Stomach (tissue), 4 donors: ENCODE measurements around the gene RSPH9.

Experiments used
- EP300 ChIP-seq: sonication (generic); formaldehyde crosslinking; IDR thresholded peaks from one replicate; pipeline ENCODE4 v1.6.1; 2017; ENCODE audit warnings: antibody characterized with exemption
- POLR2A ChIP-seq, 4 donors: fragments of 450-650 bp; IDR thresholded peaks; one replicate each; pipeline ENCODE4 v1.6.1; 2016; ENCODE audit warnings: antibody characterized with exemption in 4 of 4, control low read depth in 2 of 4, mild to moderate bottlenecking in 1 of 4, moderate library complexity in 1 of 4
- POLR2AphosphoS5 ChIP-seq, 3 donors: sonication (generic); formaldehyde crosslinking; IDR thresholded peaks; one replicate each; pipeline ENCODE4 v1.6.1; 2016; ENCODE audit warnings: antibody characterized with exemption in 3 of 3
- TF ChIP-seq, protein P1 (sequence below), 7 experiments: fragments of 450-650 bp in 4 of 7; fragments of 200-600 bp in 3 of 7; sonication (generic) in 3 of 7; IDR thresholded peaks; one replicate each; pipeline ENCODE4 v1.5.1; 2016 to 2019; ENCODE audit warnings: antibody characterized with exemption in 7 of 7, control low read depth in 2 of 7, mild to moderate bottlenecking in 1 of 7

DNA sequence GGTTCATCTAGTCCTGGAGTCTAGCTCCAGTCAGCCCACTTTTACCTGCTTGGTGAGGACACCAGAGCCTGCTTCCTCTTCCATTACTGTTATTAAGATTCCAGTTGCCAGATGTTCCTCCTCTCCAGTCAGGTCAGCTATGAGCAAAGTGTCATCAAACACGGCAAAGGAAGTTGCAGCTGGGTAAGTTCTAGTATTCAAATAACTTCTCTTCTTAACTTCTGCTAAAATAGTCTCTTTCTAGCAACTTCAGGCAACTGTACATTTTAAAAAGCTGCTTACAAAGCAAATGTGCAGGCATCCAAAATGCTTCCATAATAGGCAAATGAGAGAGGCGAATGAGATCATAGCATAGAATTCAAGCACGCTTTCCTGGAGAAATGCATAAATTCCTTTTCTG, 61.2 kb downstream of the RSPH9 start:
- TF ChIP-seq, protein P1, sequence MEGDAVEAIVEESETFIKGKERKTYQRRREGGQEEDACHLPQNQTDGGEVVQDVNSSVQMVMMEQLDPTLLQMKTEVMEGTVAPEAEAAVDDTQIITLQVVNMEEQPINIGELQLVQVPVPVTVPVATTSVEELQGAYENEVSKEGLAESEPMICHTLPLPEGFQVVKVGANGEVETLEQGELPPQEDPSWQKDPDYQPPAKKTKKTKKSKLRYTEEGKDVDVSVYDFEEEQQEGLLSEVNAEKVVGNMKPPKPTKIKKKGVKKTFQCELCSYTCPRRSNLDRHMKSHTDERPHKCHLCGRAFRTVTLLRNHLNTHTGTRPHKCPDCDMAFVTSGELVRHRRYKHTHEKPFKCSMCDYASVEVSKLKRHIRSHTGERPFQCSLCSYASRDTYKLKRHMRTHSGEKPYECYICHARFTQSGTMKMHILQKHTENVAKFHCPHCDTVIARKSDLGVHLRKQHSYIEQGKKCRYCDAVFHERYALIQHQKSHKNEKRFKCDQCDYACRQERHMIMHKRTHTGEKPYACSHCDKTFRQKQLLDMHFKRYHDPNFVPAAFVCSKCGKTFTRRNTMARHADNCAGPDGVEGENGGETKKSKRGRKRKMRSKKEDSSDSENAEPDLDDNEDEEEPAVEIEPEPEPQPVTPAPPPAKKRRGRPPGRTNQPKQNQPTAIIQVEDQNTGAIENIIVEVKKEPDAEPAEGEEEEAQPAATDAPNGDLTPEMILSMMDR (IDR thresholded peaks at IDR 0.05): no peak
- TF ChIP-seq POLR2A (IDR thresholded peaks at IDR 0.05) (no peak), EP300 (no peak), POLR2AphosphoS5 (IDR thresholded peaks at IDR 0.05) (peak in 1 of 3 donors; percentile 28)
